ENCODE results near the gene CRABP2.

The CRABP2 gene

GRCh38 chr1:156704930-156705320 lies 458 bp downstream of the CRABP2 start:
- Histone ChIP-seq H3K9me2 (replicated peaks; ENCODE audit: control insufficient read depth, low read length) (no peaks in the 10 kb centered on the region), H3K27me3 (ENCODE audit: control insufficient read depth, low read length) (peaks cover 61% of the 10 kb centered on the region), H3F3A (ENCODE audit: control insufficient read depth, insufficient read depth) (no peaks in the 10 kb centered on the region), H4K20me1 (ENCODE audit: control insufficient read depth, insufficient read depth, low read depth, low read length) (0 out of 2 replicates have a peak, but pooled peaks cover under 1% of the 10 kb centered on the region), H3K79me2 (ENCODE audit: control insufficient read depth, low read length) (no peaks in the 10 kb centered on the region), H3K9me3 (ENCODE audit: control insufficient read depth, insufficient read depth, low read length) (no peaks in the 10 kb centered on the region), H3K4me2 (ENCODE audit: low read length) (no peak overlapping the region), H3K4me1 (ENCODE audit: control insufficient read depth, low read length) (peaks cover 20% of the 10 kb centered on the region), H3K27ac (ENCODE audit: low read depth, low read length) (no peak overlapping the region), H3K36me3 (ENCODE audit: control insufficient read depth, low read length) (no peaks in the 10 kb centered on the region), H3K4me3 (ENCODE audit: low read length) (no peak overlapping the region)
- no peak for TF ChIP-seq CTCF (IDR thresholded peaks at IDR 0.05; ENCODE audit: low read depth, low read length, poor library complexity, severe bottlenecking)
- TF ChIP-seq EZH2phosphoT487 (IDR thresholded peaks at IDR 0.05; ENCODE audit: borderline replicate concordance, low read length): no peak

GRCh38 chr1:156704166-156704711 lies 1.1 kb downstream of the CRABP2 start:
- H3K9me2 ChIP-seq (replicated peaks; ENCODE audit: control insufficient read depth, low read length): no peaks in the 10 kb centered on the region
- no peaks in the 10 kb centered on the region for H3K9me3 ChIP-seq (ENCODE audit: control insufficient read depth, insufficient read depth, low read length)
- no peaks in the 10 kb centered on the region for H3K36me3 ChIP-seq (ENCODE audit: control insufficient read depth, low read length)
- no peak overlapping the region for H3K27ac ChIP-seq (ENCODE audit: low read depth, low read length)
- H3K4me1 ChIP-seq (ENCODE audit: control insufficient read depth, low read length): peaks cover 20% of the 10 kb centered on the region
- H3K27me3 ChIP-seq (ENCODE audit: control insufficient read depth, low read length): peaks cover 61% of the 10 kb centered on the region
- no peaks in the 10 kb centered on the region for H3K79me2 ChIP-seq (ENCODE audit: control insufficient read depth, low read length)
- H3F3A ChIP-seq (ENCODE audit: control insufficient read depth, insufficient read depth): no peaks in the 10 kb centered on the region
- H3K4me2 ChIP-seq (ENCODE audit: low read length): no peak overlapping the region
- no peaks in the 10 kb centered on the region for H4K20me1 ChIP-seq (ENCODE audit: control insufficient read depth, insufficient read depth, low read depth, low read length)
- no peak for TF ChIP-seq CTCF (IDR thresholded peaks at IDR 0.05; ENCODE audit: low read depth, low read length, poor library complexity, severe bottlenecking)
- no peak for TF ChIP-seq EZH2phosphoT487 (IDR thresholded peaks at IDR 0.05; ENCODE audit: borderline replicate concordance, low read length)
- no peak overlapping the region for H3K4me3 ChIP-seq (ENCODE audit: low read length)

- Histone ChIP-seq H3K9me3 (ENCODE audit: control insufficient read depth, insufficient read depth, low read length) (no peaks in the 10 kb centered on the region), H3K36me3 (ENCODE audit: control insufficient read depth, low read length) (no peaks in the 10 kb centered on the region), H3F3A (ENCODE audit: control insufficient read depth, insufficient read depth) (no peaks in the 10 kb centered on the region), H4K20me1 (ENCODE audit: control insufficient read depth, insufficient read depth, low read depth, low read length) (no peaks in the 10 kb centered on the region), H3K27me3 (ENCODE audit: control insufficient read depth, low read length) (peaks cover 64% of the 10 kb centered on the region), H3K79me2 (ENCODE audit: control insufficient read depth, low read length) (no peaks in the 10 kb centered on the region), H3K4me3 (ENCODE audit: low read length) (no peak overlapping the region), H3K4me1 (ENCODE audit: control insufficient read depth, low read length) (peaks cover 20% of the 10 kb centered on the region), H3K9me2 (replicated peaks; ENCODE audit: control insufficient read depth, low read length) (no peaks in the 10 kb centered on the region), H3K27ac (ENCODE audit: low read depth, low read length) (no peak overlapping the region), H3K4me2 (ENCODE audit: low read length) (no peak overlapping the region)
- TF ChIP-seq CTCF (IDR thresholded peaks at IDR 0.05; ENCODE audit: low read depth, low read length, poor library complexity, severe bottlenecking): peak; percentile 13
- TF ChIP-seq EZH2phosphoT487 (IDR thresholded peaks at IDR 0.05; ENCODE audit: borderline replicate concordance, low read length): 0 out of 2 replicates have a peak, but pooled peaks have one; percentile 26
Measured at GRCh38 chr1:156703741-156704140, 1.6 kb downstream of the CRABP2 start.

Measured in DOHH2 (cell line).